ENCODE measurements around the gene DPH7. TPM values are rescaled to one million over a fixed set of nuclear protein-coding genes. Genes with fewer than 3 reads are reported as not detected.
"Not testable (repeated sequence)": the region's sequence is repeated elsewhere in the genome, so short reads cannot be mapped to it uniquely, and the experiment has no call there.

Gene DPH7
- total RNA-seq, 1 donor from 2014 or later = 13.0 TPM

DNA sequence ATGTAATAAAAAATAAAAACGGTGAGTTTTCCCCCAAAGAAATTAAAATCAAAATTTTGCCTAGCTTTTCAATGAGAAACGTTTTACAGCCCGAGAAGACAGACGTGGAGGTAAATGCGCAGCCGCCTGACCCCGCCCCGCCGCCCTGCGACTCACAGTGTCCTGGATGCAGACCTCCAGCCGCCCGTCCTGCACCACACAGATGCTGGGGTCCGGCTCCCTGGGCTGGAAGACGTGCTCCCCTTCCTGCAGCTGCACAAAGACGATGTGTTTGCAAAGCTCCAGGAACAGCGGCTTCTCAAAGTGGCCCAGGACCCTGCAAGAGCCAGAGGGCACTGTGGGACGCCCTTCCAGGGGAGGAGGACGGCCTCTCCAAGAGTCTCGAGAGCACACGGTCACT lies 36.2 kb downstream of the DPH7 start:
- Histone ChIP-seq H3K9me3 (ENCODE audit: control insufficient read depth in 3 of 3, low read length in 3 of 3) (no peaks in the 10 kb centered on the region), H3K36me3 (ENCODE audit: control insufficient read depth in 3 of 3, insufficient read depth in 3 of 3, low read length in 3 of 3) (peaks cover 23 to 34% (median 30%) of the 10 kb centered on the region in 3 donors), H3K4me1 (ENCODE audit: control insufficient read depth in 3 of 3, insufficient read depth in 3 of 3, low read length in 3 of 3) (peaks cover 4 to 18% (median 17%) of the 10 kb centered on the region in 3 donors)

GRCh38 chr9:137540536-137540935 lies 38.2 kb downstream of the DPH7 start:
- no peaks in the 10 kb centered on the region for H3K9me3 ChIP-seq (ENCODE audit: control insufficient read depth in 3 of 3, low read length in 3 of 3)
- H3K27ac ChIP-seq (ENCODE audit: low read depth, low read length) = no peak overlapping the region
- peaks cover 21 to 37% (median 34%) of the 10 kb centered on the region in 3 donors for H3K36me3 ChIP-seq (ENCODE audit: control insufficient read depth in 3 of 3, insufficient read depth in 3 of 3, low read length in 3 of 3)
- no peaks in the 10 kb centered on the region for H3K27me3 ChIP-seq (ENCODE audit: control insufficient read depth in 3 of 3, insufficient read depth in 3 of 3, low read length in 3 of 3)
- H3K4me3 ChIP-seq (ENCODE audit: low read length in 3 of 3) = no peak overlapping the region
- peaks cover 0 to 5% (median 3%) of the 10 kb centered on the region in 3 donors for H3K4me1 ChIP-seq (ENCODE audit: control insufficient read depth in 3 of 3, insufficient read depth in 3 of 3, low read length in 3 of 3)
- no peak overlapping the region for H3K9ac ChIP-seq (ENCODE audit: low read depth in 1 of 3, low read length in 3 of 3)

More for the DNA sequence above, 36.2 kb downstream of the DPH7 start:
- H3K9ac ChIP-seq (ENCODE audit: low read depth in 1 of 3, low read length in 3 of 3) = no peak overlapping the region
- no peak overlapping the region for H3K27ac ChIP-seq (ENCODE audit: low read depth, low read length)
- H3K27me3 ChIP-seq (ENCODE audit: control insufficient read depth in 3 of 3, insufficient read depth in 3 of 3, low read length in 3 of 3) = no peaks in the 10 kb centered on the region
- no peak overlapping the region for H3K4me3 ChIP-seq (ENCODE audit: low read length in 3 of 3)

GRCh38 chr9:137538058-137538457 lies 40.7 kb downstream of the DPH7 start:
- Histone ChIP-seq H3K9ac (ENCODE audit: low read depth in 1 of 3, low read length in 3 of 3) (no peak overlapping the region), H3K27me3 (ENCODE audit: control insufficient read depth in 3 of 3, insufficient read depth in 3 of 3, low read length in 3 of 3) (no peaks in the 10 kb centered on the region), H3K36me3 (ENCODE audit: control insufficient read depth in 3 of 3, insufficient read depth in 3 of 3, low read length in 3 of 3) (peaks cover 17 to 29% (median 29%) of the 10 kb centered on the region in 3 donors), H3K4me3 (ENCODE audit: low read length in 3 of 3) (no peak overlapping the region), H3K27ac (ENCODE audit: low read depth, low read length) (no peak overlapping the region), H3K9me3 (ENCODE audit: control insufficient read depth in 3 of 3, low read length in 3 of 3) (no peaks in the 10 kb centered on the region), H3K4me1 (ENCODE audit: control insufficient read depth in 3 of 3, insufficient read depth in 3 of 3, low read length in 3 of 3) (peaks cover 5 to 8% (median 6%) of the 10 kb centered on the region in 3 donors)

DNA sequence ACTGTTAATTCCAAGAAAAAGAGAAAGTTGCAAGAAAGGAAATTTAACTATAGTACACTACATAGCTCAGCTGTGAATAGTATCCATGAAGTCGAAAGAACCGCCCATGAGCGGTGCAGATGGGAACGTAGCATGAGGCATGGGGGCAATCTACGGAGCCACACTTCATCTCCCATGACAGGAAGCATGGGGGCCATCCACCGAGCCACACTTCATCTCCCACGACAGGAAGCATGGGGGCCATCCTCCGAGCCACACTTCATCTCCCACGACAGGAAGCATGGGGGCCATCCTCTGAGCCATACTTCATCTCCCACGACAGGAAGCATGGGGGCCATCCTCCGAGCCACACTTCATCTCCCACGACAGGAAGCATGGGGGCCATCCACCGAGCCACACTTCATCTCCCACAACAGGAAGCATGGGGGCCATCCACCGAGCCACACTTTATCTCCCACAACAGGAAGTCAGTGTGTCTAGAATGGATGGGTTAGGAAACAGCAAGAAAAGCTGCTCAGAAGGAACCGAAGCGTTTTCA lies 42.1 kb downstream of the DPH7 start:
- not testable (repeated sequence) for H3K9ac ChIP-seq (ENCODE audit: low read depth in 1 of 3, low read length in 3 of 3); H3K4me1 ChIP-seq (ENCODE audit: control insufficient read depth in 3 of 3, insufficient read depth in 3 of 3, low read length in 3 of 3); H3K4me3 ChIP-seq (ENCODE audit: low read length in 3 of 3); H3K27me3 ChIP-seq (ENCODE audit: control insufficient read depth in 3 of 3, insufficient read depth in 3 of 3, low read length in 3 of 3); H3K9me3 ChIP-seq (ENCODE audit: control insufficient read depth in 3 of 3, low read length in 3 of 3); H3K27ac ChIP-seq (ENCODE audit: low read depth, low read length)
- H3K36me3 ChIP-seq (ENCODE audit: control insufficient read depth in 3 of 3, insufficient read depth in 3 of 3, low read length in 3 of 3) = peaks cover 6 to 23% (median 22%) of the 10 kb centered on the region in 3 donors

GRCh38 chr9:137535120-137535428 lies 43.7 kb downstream of the DPH7 start:
- no peaks in the 10 kb centered on the region for H3K9me3 ChIP-seq (ENCODE audit: control insufficient read depth in 3 of 3, low read length in 3 of 3)
- H3K9ac ChIP-seq (ENCODE audit: low read depth in 1 of 3, low read length in 3 of 3) = peak overlapping the region in 2 of 3 donors; percentile 40 to 51
- no peak overlapping the region for H3K27ac ChIP-seq (ENCODE audit: low read depth, low read length)
- H3K4me3 ChIP-seq (ENCODE audit: low read length in 3 of 3) = no peak overlapping the region
- H3K27me3 ChIP-seq (ENCODE audit: control insufficient read depth in 3 of 3, insufficient read depth in 3 of 3, low read length in 3 of 3) = no peaks in the 10 kb centered on the region
- peaks cover under 1 to 13% (median 12%) of the 10 kb centered on the region in 3 donors for H3K36me3 ChIP-seq (ENCODE audit: control insufficient read depth in 3 of 3, insufficient read depth in 3 of 3, low read length in 3 of 3)
- peaks cover 6 to 11% (median 10%) of the 10 kb centered on the region in 3 donors for H3K4me1 ChIP-seq (ENCODE audit: control insufficient read depth in 3 of 3, insufficient read depth in 3 of 3, low read length in 3 of 3)

- Histone ChIP-seq H3K4me3 (ENCODE audit: low read length in 3 of 3) (no peak overlapping the region), H3K36me3 (ENCODE audit: control insufficient read depth in 3 of 3, insufficient read depth in 3 of 3, low read length in 3 of 3) (peaks cover 0 to 12% (median 10%) of the 10 kb centered on the region in 3 donors), H3K9me3 (ENCODE audit: control insufficient read depth in 3 of 3, low read length in 3 of 3) (no peaks in the 10 kb centered on the region), H3K9ac (ENCODE audit: low read depth in 1 of 3, low read length in 3 of 3) (peak overlapping the region in 2 of 3 donors; percentile 40 to 51), H3K4me1 (ENCODE audit: control insufficient read depth in 3 of 3, insufficient read depth in 3 of 3, low read length in 3 of 3) (peaks cover 6 to 11% (median 10%) of the 10 kb centered on the region in 3 donors), H3K27ac (ENCODE audit: low read depth, low read length) (no peak overlapping the region), H3K27me3 (ENCODE audit: control insufficient read depth in 3 of 3, insufficient read depth in 3 of 3, low read length in 3 of 3) (no peaks in the 10 kb centered on the region)
Measured at GRCh38 chr9:137534256-137535119, 44.2 kb downstream of the DPH7 start.

- not testable (repeated sequence) for H3K27me3 ChIP-seq (ENCODE audit: control insufficient read depth in 3 of 3, insufficient read depth in 3 of 3, low read length in 3 of 3); H3K4me3 ChIP-seq (ENCODE audit: low read length in 3 of 3); H3K27ac ChIP-seq (ENCODE audit: low read depth, low read length); H3K9me3 ChIP-seq (ENCODE audit: control insufficient read depth in 3 of 3, low read length in 3 of 3); H3K9ac ChIP-seq (ENCODE audit: low read depth in 1 of 3, low read length in 3 of 3); H3K36me3 ChIP-seq (ENCODE audit: control insufficient read depth in 3 of 3, insufficient read depth in 3 of 3, low read length in 3 of 3)
- H3K4me1 ChIP-seq (ENCODE audit: control insufficient read depth in 3 of 3, insufficient read depth in 3 of 3, low read length in 3 of 3) = peaks cover 6 to 11% (median 10%) of the 10 kb centered on the region in 3 donors
Measured at GRCh38 chr9:137532891-137533468, 45.7 kb downstream of the DPH7 start.

DNA sequence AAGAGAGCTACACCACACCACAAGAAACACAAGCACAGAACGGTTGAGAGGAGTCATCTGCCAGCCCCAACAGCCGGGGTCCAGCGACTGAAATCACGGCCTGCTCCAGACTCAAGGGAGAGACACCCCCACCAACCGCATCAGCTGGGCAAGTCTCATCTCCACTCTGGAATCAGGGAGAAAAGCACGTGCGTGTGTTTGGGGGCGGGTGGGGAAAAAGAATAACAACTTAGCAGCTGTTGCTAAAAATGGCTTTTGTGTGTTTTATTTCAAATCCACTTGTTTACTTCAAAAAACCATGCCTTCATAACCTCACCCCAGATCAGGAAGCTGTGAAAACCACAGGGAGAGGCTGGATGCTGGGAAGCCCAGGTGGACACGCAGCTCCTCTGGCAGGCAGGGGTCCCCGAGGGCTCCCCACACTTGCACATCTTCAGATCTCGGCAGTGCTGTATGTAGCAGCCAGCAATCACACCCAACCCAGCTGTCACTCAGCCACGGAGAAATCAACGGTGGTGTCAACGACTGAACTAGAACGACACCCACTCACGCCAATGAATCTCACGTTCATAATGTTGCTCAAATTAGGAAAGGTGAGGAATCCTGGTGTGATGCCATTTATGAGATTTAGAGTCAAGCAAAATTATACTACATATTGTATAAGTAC lies 47.5 kb downstream of the DPH7 start:
- H3K4me1 ChIP-seq (ENCODE audit: control insufficient read depth in 3 of 3, insufficient read depth in 3 of 3, low read length in 3 of 3) = peaks cover 6 to 11% (median 10%) of the 10 kb centered on the region in 3 donors
- no peaks in the 10 kb centered on the region for H3K27me3 ChIP-seq (ENCODE audit: control insufficient read depth in 3 of 3, insufficient read depth in 3 of 3, low read length in 3 of 3)
- peaks cover 0 to 2% (median 0%) of the 10 kb centered on the region in 3 donors for H3K36me3 ChIP-seq (ENCODE audit: control insufficient read depth in 3 of 3, insufficient read depth in 3 of 3, low read length in 3 of 3)
- no peak overlapping the region for H3K27ac ChIP-seq (ENCODE audit: low read depth, low read length)
- no peak overlapping the region for H3K9ac ChIP-seq (ENCODE audit: low read depth in 1 of 3, low read length in 3 of 3)
- no peaks in the 10 kb centered on the region for H3K9me3 ChIP-seq (ENCODE audit: control insufficient read depth in 3 of 3, low read length in 3 of 3)
- H3K4me3 ChIP-seq (ENCODE audit: low read length in 3 of 3) = no peak overlapping the region

GRCh38 chr9:137530331-137530730 lies 48.4 kb downstream of the DPH7 start:
- H3K9ac ChIP-seq (ENCODE audit: low read depth in 1 of 3, low read length in 3 of 3) = no peak overlapping the region
- no peak overlapping the region for H3K27ac ChIP-seq (ENCODE audit: low read depth, low read length)
- H3K4me1 ChIP-seq (ENCODE audit: control insufficient read depth in 3 of 3, insufficient read depth in 3 of 3, low read length in 3 of 3) = peaks cover 6 to 11% (median 10%) of the 10 kb centered on the region in 3 donors
- H3K4me3 ChIP-seq (ENCODE audit: low read length in 3 of 3) = no peak overlapping the region
- H3K9me3 ChIP-seq (ENCODE audit: control insufficient read depth in 3 of 3, low read length in 3 of 3) = no peaks in the 10 kb centered on the region
- H3K36me3 ChIP-seq (ENCODE audit: control insufficient read depth in 3 of 3, insufficient read depth in 3 of 3, low read length in 3 of 3) = no peaks in the 10 kb centered on the region
- H3K27me3 ChIP-seq (ENCODE audit: control insufficient read depth in 3 of 3, insufficient read depth in 3 of 3, low read length in 3 of 3) = no peaks in the 10 kb centered on the region
